Measurements from ENCODE around the gene HES4. TPM values are rescaled to one million over a fixed set of nuclear protein-coding genes. Genes with fewer than 3 reads are reported as not detected.

Gene HES4
- total and polyA plus RNA-seq, 2 of the 13 experiments (the other 11 are each of a cell fraction or from before 2014, with no cell fraction given) = 8.8 to 10.6 TPM

GRCh38 chr1:999725-1000356 is at the start of gene HES4 (continued):
- TF ChIP-seq ARID5B (CRISPR knock-in tag; IDR thresholded peaks at IDR 0.05) = peak; percentile 23; the same call in 1 of the 2 replicates
- TF ChIP-seq ZSCAN31 (CRISPR knock-in tag; IDR thresholded peaks at IDR 0.05; ENCODE audit: low read depth) = peak; percentile 55; the same call in 1 of the 2 replicates
- peak; percentile 59; the same call in 1 of the 2 replicates for TF ChIP-seq ZNF761 (CRISPR knock-in tag; conservative IDR thresholded peaks at IDR 0.05)
- TF ChIP-seq FIP1L1 (IDR thresholded peaks at IDR 0.05; ENCODE audit: borderline replicate concordance, insufficient read depth, low read depth, low read length) = 0 out of 2 replicates have a peak, but pooled peaks have one; percentile 18
- 0 out of 2 replicates have a peak, but pooled peaks have one; percentile 40 for TF ChIP-seq FLYWCH1 (CRISPR knock-in tag; IDR thresholded peaks at IDR 0.05)
- no peak; the same call in 1 of the 2 replicates for TF ChIP-seq SOX5 (CRISPR knock-in tag; IDR thresholded peaks at IDR 0.05; ENCODE audit: borderline replicate concordance)
- TF ChIP-seq ZNF205 (CRISPR knock-in tag; IDR thresholded peaks at IDR 0.05) = 0 out of 2 replicates have a peak, but pooled peaks have one; percentile 3
- peak; percentile 34; the same call in 1 of the 2 replicates for TF ChIP-seq SALL1 (CRISPR knock-in tag; IDR thresholded peaks at IDR 0.05)
- TF ChIP-seq MEIS1 (CRISPR knock-in tag; IDR thresholded peaks at IDR 0.05; ENCODE audit: borderline replicate concordance) = 0 out of 2 replicates have a peak, but pooled peaks have one; percentile 18
- TF ChIP-seq KIAA2018 (CRISPR knock-in tag; IDR thresholded peaks at IDR 0.05; ENCODE audit: borderline replicate concordance) = no peak
- 0 out of 2 replicates have a peak, but pooled peaks have one; percentile 61 for TF ChIP-seq THAP7 (CRISPR knock-in tag; IDR thresholded peaks at IDR 0.05)
- TF ChIP-seq POLR2G (IDR thresholded peaks at IDR 0.05; ENCODE audit: low read depth, low read length) = peak; percentile 63
- TF ChIP-seq BRF2 (CRISPR knock-in tag; IDR thresholded peaks at IDR 0.05) = peak; percentile 15
- peak; percentile 77 for TF ChIP-seq NFYC (CRISPR knock-in tag; IDR thresholded peaks at IDR 0.05)

All from HepG2 (cell line).